Kasumi-1 (cell line): ENCODE measurements around the gene MTHFD1L.
A peak's percentile ranks its signal among the peaks of the same experiment; 100 is the strongest.
"Not testable (repeated sequence)": the region's sequence is repeated elsewhere in the genome, so short reads cannot be mapped to it uniquely, and the experiment has no call there.

Experiments used
- DNase-seq, 2 experiments: peaks; one replicate each; lab custom pipeline; 2025; lab: John Stamatoyannopoulos, UW

MTHFD1L gene

GRCh38 chr6:150865406-150866146 lies at the start of gene MTHFD1L:
Gene MTHFD1L, plus strand, starts transcription at chr6:150865702. Its CDS starts 121 bp downstream, at chr6:150865823.
- DNase-seq, result peak; percentile 61 to 65

- DNase-seq, result not testable (repeated sequence)
These were observed 48.9 kb upstream of the MTHFD1L start for GRCh38 chr6:150816554-150816953.

GRCh38 chr6:150822932-150823331 lies 42.6 kb upstream of the MTHFD1L start:
- DNase-seq, result no peak

DNA sequence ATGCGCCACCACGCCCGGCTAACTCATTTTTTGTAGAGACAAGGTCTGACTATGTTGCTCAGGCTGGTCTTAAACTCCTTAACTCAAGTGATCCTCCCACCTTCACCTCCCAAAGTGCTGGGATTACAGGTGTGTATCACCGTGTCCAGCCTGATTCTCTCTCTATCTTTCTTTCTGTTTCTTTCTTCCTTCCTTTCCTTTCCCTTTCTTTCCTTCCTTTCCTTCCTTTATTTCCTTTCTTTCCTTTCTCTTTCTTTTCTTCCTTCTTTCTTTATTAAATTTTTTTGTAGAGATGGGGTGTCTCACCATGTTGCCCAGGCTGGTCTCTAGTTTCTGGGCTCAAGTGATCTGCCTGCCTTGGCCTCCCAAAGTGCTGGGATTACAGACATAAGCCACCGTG lies 38.7 kb upstream of the MTHFD1L start:
- no peak for DNase-seq

DNA sequence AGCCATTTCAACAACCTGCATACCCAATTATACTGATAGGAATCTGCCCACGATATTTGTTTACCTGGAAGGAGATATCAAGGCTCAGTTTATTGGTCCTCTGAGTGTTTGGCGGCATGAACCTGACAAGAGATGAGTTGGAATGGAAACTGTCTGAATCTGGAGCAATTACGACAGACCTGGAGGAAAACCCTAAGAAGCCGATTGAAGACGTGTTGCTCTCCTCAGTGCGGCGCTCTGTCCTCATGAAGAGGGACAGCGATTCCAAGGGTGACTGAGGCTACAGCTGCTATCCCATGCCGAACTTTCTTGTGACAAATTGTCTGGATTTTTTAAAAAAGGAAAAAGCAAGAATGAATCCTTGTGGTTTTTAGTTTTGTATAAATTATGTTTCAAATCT lies 37.4 kb upstream of the MTHFD1L start:
- not testable (repeated sequence) for DNase-seq

DNA sequence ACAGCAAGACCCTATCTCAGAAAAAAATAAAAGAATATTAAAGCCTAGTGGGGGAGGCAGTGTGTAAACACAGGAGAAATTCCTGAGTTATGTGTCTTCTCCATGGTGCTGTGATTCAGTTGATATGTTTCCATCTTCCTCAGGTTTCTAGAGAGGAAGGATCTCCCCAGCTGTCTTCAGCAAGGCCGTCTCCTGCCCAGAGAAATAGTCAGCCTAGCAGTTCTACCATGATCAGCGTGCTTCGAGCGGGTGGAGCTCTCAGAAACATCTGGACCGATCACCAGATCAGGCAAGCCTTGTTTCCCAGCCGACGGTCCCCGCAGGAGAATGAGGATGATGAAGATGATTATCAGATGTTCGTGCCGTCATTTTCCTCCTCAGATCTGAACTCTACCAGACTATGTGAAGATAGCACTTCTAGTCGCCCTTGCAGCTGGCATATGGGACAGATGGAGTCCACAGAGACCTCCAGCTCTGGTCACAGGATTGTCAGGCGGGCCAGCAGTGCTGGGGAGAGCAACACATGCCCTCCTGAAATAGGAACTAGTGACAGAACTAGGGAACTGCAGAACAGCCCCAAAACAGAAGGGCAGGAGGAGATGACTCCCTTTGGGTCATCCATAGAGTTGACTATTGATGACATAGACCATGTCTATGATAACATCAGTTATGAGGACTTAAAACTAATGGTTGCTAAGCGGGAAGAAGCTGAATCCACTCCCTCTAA lies 34.9 kb upstream of the MTHFD1L start:
- no peak for DNase-seq

DNA sequence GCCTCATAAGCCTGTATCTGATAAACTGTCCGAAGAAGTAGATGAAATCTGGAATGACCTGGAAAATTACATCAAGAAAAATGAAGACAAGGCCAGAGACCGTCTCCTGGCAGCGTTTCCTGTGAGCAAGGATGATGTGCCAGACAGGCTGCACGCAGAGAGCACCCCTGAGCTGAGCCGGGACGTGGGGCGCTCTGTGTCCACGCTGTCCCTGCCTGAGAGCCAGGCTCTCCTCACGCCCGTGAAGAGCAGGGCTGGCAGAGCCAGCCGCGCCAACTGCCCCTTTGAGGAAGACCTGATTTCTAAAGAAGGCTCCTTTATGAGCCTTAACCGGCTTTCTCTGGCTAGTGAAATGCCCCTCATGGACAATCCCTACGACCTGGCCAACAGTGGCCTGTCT lies 33.9 kb upstream of the MTHFD1L start:
- no peak for DNase-seq

DNA sequence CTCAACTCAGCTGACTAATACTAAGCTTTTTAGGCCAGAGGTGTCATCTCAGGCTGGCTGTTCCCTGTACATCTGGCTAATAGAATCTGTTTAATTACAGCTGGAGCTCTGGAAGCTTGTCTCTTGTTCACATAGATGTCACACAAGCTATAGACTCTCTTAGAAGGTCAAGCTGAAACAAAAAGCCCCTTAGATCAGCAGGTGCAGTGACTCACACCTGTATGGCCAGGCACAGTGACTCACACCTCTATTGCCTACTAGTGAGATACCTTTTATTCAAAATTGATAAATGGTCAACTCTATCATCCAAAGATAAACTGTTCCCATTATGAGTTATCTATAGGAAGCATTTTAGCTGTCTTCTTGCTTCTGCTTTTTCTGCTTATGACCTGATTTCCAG lies 29.9 kb upstream of the MTHFD1L start:
- DNase-seq, result no peak

DNA sequence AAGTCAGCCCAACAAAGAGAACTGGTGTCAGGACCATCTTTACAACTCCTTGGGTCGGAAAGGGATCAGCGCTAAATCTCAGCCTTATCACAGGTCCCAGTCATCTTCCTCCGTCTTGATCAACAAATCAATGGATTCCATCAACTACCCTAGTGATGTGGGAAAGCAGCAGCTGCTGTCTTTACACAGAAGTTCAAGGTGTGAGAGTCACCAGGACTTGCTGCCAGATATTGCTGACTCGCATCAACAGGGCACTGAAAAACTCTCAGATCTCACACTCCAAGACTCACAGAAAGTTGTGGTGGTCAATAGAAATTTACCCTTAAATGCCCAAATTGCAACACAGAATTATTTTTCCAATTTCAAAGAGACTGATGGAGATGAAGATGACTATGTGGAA lies 25.3 kb upstream of the MTHFD1L start:
- DNase-seq, result no peak

DNA sequence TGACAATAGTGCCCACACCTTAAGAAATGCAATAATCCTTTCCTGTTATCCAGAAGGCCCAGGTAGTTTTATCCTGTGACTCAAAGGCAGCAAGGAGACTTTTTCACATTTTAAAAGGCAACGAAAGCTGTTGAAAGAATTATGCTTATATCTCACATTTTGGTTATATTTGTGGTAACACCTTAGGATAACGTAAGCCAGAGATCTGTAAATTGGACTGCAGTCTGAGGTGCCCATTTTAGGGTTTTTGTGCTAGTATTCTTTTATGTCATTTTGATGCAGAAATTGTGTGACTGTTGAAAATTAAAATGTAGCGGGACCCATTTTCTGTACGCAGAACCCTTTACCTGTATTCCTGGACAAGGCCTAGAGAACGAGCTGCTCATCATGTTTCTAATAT lies 24.3 kb upstream of the MTHFD1L start:
- DNase-seq, result no peak

DNA sequence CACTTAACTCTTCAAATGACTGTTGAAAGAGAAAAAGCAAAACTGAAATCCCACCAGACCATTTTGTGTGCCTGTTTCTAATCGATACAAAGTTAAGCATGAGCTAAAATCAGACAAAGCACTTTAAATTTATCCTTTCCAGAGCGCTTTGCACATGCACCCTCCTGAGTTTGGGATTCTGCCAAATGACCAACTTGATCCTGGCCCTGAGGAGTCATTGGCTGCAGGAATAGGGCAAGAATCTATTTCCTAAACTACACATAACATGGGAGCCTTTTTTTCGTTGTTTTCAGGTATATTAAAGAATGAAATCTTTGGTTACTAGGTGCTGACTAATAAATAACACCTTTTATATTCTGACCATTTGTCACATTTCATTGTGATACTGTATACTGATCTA lies 23.8 kb upstream of the MTHFD1L start:
- no peak for DNase-seq

DNA sequence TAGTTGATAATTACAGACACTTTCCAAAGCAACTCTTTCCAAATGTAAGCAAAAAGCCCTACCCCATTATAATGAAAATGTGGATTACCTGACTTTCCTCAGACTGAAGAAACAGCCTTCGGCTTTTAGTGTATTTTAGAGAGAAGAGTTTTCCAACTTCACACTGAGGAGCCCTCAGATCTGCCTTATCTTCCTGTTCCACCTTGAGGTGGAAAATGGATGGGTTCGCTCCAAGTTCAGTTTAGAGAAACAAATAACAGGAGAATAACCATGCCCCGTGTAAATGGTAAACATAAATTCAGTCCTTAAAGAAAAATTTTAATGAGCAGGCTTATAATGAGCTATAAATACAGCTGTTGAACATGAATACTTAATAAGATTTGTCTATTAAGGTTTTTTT lies 21.1 kb upstream of the MTHFD1L start:
- DNase-seq, result no peak

DNA sequence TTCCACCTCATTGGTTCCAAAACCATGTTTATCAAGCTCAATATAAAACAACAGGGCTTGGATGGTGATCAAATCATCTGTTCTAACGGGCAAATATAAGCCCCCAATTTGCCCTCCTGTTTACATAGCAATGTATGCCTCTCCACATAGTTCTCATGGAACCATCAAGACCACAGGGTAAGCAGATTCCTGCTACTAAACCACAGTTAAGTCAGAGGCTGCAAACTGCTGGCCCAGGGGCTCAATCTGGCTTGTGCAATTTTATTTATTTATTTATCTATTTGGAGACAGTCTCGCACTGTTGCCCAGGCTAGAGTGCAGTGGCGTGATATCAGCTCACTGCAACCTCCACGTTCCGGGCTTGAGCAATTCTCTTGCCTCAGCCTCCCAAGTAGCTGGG lies 18.9 kb upstream of the MTHFD1L start:
- no peak for DNase-seq

- DNase-seq, result no peak
These were observed 17.1 kb upstream of the MTHFD1L start for GRCh38 chr6:150848400-150848799.

DNA sequence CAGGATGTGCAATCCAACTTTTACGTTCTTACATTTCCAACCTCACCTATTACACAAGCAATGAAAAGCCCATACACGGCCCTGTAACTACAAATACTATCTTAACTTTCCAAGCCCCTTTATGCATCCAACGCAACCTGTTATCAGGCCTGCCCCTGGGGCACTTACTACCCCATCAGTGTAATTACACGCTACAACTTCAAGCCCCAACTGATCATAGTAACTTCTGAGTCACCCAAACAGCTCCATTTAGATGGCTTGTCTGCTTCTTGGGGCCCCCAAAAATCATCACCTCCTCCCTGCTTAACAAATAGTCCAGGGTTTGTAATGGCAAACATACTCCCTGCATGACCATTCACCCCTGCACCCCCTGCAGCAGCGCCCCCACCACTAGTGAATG lies 11.1 kb upstream of the MTHFD1L start:
- not testable (repeated sequence) for DNase-seq

DNA sequence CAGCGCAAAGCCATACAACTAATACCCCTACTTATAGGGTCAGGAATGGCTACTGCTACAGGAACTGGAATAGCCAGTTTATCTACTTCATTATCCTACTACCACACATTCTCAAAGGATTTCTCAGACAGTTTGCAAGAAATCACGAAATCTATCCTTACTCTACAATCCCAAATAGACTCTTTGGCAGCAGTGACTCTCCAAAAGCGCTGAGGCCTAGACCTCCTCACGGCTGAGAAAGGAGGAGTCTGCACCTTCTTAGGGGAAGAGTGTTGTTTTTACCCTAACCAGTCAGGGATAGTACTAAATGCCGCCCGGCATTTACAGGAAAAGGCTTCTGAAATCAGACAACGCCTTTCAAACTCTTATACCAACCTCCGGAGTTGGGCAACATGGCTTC lies 10.3 kb upstream of the MTHFD1L start:
- DNase-seq, result not testable (repeated sequence)

DNA sequence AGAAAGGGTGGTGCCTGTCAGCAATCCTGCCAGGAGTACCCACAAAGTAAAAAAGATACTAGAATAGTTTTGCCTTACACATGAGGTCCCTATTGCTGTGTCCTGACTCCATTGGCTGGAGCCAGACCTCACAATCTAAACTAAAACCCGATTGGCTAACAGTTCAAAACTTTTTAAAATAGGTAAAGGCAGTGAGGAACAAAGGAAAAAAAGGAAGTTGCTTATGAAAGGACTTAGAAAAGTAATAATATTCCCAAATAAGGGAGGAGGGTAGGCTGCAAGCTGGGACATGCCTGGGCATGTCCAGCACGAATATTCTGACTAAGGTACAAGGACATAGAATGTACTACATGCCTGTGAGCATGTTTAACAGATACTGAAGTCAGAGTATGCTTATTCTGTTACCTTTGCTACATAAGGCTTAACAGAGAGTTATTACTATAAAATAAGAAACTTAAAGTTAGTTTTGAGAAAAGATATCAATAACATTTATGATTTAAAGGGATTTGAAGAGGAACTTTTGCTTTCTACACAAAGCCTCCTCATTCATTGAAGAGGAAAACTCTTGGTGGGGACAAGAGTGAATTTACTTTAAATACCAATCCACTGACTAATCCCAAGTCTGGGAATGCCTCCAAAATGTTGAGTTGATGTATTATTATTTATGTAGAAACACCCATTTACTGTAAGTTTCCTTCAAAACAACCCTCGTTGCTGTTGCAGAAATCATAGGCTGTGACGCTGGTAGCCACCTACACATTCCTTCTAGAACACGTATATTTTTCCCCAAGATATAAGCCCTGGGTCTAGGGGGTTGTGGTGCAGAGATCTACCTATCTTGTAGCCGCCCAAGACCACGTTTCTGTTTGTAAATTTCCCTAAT lies 8.2 kb upstream of the MTHFD1L start:
- no peak for DNase-seq

DNA sequence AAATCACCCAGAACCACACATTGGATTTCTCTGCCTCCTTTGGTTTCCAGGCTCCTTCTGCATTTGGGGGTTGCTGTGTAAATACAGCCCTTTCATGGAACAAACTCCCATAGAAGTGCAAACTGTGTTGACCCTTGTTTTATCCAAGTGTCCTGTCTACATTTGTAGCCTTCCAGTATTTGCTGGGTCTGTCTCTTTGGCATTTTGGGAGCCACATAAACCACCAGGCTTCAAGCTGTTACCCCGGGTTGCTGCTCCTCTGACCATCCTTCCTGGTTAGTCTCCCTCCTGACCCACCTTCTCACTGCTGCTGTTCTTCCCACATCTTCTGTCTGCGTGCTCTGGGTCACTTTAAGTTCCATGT lies 7.6 kb upstream of the MTHFD1L start:
- DNase-seq, result no peak

DNA sequence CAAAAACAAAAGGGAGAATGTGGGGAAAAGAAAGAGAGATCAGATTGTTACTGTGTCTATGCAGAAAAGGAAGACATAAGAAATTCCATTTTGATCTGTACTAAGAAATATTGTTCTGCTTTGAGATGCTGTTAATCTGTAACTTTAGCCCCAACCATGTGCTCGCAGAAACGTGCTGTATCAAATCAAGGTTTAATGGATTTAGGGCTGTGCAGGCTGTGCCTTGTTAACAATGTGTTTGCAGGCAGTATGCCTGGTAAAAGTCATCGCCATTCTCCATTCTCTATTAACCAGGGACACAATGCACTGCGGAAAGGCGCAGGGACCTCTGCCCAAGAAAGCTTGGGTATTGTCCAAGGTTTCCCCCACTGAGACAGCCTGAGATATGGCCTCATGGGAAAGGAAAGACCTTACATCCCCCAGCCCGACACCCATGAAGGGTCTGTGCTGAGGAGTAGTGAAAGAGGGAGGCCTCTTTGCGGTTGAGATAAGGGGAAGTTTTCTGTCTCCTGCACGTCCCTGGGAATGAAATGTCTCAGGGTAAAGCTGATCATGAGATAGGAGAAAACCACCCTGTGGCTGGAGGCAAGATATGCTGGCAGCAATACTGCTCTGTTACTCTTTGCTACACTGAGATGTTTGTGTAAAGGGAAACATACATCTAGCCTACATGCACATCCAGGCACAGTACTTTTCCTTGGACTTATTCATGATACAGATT lies 3.9 kb upstream of the MTHFD1L start:
- DNase-seq, result peak; percentile 85

- DNase-seq, result no peak
These were observed 2.1 kb upstream of the MTHFD1L start for GRCh38 chr6:150863213-150863928.

DNA sequence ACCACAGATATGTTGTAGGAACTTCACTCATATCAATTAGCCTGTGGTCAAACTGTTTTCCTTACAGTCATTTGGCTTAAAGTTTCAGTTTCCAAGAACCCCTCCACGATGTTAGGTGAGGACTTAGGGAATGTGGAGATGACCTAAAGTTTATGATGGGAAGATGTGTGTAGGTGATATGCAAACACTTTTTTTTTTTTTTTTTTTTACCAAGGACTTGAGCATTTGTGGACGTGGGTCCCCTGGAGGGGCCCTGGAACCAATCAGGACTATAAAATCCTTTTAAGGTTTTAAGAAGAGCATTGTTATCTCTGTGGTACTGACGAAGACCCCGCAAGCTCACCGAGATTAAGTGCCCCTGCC lies 478 bp upstream of the MTHFD1L start:
- no peak for DNase-seq
